GM19455 (cell line): ENCODE results near the gene APLF.
"Not testable (repeated sequence)": the region's sequence is repeated elsewhere in the genome, so short reads cannot be mapped to it uniquely, and the experiment has no call there.

Source experiments
- ATAC-seq: cut with Tn5 transposase; IDR thresholded peaks from one replicate; pipeline ENCODE4 v1.9.1; 2021; ENCODE audit not compliant: unreplicated experiment

APLF gene

GRCh38 chr2:68472796-68473414, 5.5 kb downstream of the APLF start:
- no peak for ATAC-seq

GRCh38 chr2:68475110-68475509, 7.7 kb downstream of the APLF start:
- ATAC-seq, result no peak

- no peak for ATAC-seq
Measured at GRCh38 chr2:68475576-68475975, 8.2 kb downstream of the APLF start.

DNA sequence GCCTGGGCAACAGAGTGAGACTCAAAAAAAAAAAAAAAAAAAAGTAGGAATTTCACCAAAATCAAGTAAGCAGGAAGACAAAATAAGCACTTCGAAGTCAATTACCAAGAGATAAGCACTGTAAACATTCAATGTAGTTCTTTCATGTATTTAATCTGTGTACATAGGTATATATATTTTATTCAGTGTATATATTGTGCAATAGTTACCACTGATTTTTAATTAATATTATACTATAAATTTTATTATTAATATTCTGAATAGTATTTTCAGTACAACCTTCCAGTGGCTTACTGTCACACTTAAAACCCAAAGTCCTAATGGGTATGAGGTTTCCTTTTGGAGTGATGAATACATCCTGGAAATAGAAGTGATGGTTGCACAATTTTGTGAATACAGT, 9.1 kb downstream of the APLF start:
- ATAC-seq, result no peak

DNA sequence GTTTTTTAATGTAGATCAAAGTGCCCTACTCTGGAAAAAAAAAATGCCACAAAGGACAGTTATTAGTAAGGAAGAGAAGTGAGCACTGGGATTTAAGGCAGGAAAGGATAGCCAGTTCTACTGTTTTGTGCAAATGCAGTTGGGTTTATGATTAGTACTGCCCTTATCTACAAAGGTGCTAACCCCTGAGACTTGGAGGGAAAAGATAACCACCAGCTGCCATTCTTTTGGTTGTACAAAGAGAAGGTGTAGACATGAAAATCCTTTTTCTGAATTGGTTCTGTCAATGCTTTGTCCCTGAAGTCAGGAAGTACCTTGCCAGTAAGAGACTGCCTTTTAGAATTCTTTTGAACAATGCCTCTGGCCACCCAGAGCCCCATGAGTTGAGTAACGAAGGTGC, 11.3 kb downstream of the APLF start:
- no peak for ATAC-seq

- no peak for ATAC-seq
Measured at GRCh38 chr2:68482296-68482820, 15.0 kb downstream of the APLF start.

- no peak for ATAC-seq
Measured at GRCh38 chr2:68483011-68483410, 15.6 kb downstream of the APLF start.

- ATAC-seq, result no peak
Measured at GRCh38 chr2:68487773-68488355, 20.5 kb downstream of the APLF start.

DNA sequence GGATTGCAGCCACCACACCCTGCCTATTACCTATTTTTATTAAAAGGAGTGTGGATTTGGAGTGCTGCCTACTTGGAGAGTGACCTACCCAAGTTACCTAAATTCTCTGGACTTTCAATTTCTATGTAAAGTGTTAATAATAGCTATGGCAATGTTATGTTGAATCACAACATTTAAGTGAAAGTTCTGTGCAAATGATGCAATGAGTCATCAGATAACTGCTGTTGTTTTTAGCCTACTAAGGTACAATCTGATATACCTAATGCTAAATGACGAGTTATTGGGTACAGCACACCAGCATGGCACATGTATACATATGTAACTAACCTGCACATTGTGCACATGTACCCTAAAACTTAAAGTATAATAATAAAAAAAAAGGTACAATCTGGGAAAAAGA, 21.2 kb downstream of the APLF start:
- not testable (repeated sequence) for ATAC-seq

- ATAC-seq, result no peak
Measured at GRCh38 chr2:68489282-68489681, 21.9 kb downstream of the APLF start.

DNA sequence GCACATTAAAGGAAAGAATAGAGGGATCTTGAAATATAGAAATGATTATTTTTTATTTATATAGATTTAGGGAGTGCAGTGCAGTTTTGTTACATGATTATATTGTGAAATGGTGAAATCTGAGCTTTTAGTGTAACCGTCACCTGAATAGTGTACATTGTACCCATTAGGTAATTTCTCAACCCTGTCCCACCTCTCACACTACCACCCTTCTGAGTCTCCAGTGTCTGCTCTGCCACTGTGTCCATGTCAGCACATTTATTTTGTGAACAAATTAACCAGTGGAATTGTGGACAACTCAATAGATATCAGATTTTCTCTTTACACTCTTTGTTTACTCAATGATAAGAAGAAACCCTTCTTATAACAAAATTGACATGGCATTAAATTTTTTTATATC, 24.2 kb downstream of the APLF start:
- ATAC-seq, result no peak

- ATAC-seq, result no peak
Measured at GRCh38 chr2:68499133-68499532, 31.7 kb downstream of the APLF start.

GRCh38 chr2:68500649-68501048, 33.3 kb downstream of the APLF start:
- ATAC-seq, result no peak

- ATAC-seq, result no peak
Measured at GRCh38 chr2:68501768-68502167, 34.4 kb downstream of the APLF start.

DNA sequence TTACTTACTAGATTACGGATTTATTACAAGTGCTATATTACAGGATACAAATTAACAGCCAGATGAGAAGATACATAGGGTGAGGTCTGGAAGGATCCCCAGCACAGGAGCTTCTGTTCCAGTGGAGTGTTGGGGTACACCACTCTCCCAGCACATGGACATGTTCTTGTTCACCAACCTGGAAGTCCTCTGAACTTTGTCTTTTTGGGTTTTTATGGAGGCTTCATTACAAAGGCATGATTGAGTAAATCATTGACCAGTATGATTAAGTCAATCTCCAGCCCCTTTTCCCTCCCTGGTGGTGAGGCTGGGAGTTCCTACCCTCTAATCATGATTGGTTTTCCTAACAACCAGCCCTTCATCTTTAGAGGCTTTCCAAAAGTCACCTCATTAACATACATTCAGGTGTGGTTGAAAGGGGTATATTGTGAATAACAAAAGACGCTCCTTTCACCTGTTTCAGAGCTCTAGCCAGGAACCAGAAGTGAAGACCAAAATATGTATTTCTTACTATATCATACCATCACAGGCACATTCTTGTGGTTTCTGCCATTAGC, 38.3 kb downstream of the APLF start:
- no peak for ATAC-seq

DNA sequence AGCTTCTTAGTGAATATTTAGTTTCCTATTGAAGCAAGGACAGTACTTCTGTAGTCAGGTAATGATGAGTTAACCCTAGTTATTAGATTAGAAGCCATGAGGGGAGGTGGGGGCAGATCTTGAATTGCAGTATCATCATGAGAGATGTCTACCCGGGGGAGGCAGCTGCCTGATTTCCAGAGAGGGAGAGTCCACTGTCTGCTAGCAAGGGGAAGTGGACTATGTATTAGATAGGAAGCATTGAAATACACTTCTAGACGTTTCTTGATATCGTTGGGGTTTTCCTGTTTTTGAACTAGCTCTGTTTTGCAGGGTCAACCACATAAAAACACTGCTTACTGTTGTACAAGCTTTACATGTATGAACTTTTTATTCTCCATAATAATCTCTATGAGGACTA, 38.8 kb downstream of the APLF start:
- ATAC-seq, result no peak

GRCh38 chr2:68512326-68512725, 44.9 kb downstream of the APLF start:
- ATAC-seq, result no peak

DNA sequence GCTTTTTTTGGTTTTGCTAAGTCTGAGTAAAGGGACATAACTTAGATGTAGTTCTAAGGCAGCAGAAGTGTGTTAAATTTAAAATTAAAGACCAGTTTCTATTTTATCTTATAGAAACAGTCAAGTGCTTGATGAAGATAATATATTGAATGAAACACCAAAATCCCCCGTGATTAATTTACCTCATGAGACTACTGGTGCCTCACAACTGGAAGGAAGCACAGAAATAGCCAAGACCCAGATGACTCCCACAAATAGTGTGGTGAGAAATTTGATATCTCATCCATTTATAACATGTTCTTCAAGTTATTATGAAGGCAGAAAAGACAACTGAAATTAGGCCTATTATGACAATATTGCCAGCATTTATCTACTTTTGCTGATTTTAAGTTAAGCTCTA, 45.6 kb downstream of the APLF start:
- ATAC-seq, result no peak

DNA sequence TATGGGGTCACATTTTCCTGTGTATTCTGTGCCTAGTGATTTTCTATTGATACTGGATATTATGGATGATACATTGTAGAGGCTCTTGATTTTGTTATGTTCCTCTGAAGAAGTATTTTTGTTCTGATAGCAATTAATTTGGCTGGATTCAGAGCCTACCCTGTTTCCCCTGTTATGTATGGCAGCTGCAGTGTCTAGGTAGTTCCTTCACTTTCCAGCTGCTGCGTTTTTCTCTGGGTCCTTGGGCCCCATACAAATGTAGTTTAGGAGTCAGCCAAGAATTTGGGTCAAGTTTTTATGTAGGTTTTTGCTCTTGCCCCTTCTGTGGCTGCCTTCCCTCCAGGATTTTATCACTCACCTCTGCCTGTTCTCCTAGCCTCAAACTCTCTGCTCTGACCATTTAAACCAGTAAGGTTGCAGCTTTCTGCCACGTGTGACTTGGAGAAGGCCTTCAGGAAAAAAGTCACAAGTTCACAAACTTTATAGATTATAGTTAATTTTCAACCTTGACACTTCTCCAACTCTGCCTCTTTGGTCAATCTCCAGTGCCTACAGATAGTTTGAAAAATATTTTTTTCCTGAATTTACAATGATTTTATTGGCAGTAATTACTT, 47.0 kb downstream of the APLF start:
- ATAC-seq, result no peak

DNA sequence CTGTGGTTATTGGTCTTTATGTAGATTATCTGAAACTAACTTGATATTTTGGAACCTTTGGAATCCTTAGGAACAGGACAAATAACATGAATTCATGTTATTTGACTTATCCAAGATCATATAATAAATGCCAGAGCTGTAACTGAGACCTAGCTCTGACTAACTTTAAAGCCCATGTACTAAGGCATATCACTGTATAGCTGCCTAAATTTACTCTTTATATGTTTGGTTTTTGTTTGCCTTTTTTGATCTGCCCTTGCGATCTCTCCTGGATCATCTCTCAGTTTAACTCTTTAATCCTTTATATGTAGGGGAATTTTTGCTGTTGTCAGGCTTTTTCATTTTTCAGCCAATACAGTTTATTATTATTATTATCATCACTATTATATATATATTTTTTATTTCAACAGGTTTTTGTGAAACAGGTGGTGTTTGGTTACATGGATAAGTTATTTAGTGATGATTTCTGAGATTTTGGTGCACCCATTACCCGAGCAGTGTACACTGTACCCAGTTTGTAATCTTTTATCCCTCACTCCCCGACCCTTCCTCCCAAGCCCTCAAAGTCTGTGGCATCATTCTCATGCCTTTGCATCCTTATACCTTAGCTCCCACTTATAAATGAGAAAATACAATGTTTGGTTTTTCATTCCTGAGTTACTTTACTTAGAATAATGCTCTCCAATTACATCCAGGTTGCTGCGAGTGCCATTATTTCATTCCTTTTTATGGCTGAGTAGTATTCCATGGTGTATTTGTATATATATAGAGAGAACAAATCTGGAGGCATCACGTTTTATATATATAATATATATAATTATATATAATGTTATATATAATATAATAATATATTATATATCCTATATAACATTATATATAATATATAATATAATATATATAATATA, 48.9 kb downstream of the APLF start:
- no peak for ATAC-seq

GRCh38 chr2:68519236-68519635, 51.9 kb downstream of the APLF start:
- no peak for ATAC-seq
